Natural killer cell treated with Interleukin-12 subunit alpha and Interleukin-12 subunit beta and Interleukin-15 and Interleukin-18, amount 100 ng/mL, for 72 hours (primary cell): ENCODE results near the gene PFKM. TPM values are rescaled to one million over a fixed set of nuclear protein-coding genes. Genes with fewer than 3 reads are reported as not detected.

Source experiments
- ATAC-seq, 2 donors: fragments of 150-1000 bp; cut with Tn5 transposase in 1 of 2; sonication (Bioruptor Pico), chemical (Tn5 transposase) in 1 of 2; 2 replicates each; pipeline ENCODE4 v1.10.0; 2021
- DNase-seq: peaks from one replicate; pipeline ENCODE4 v3.0.0; 2022; ENCODE audit warnings: low spot score
- H3K27ac Mint-ChIP-seq, 2 donors: 1 replicate in 1 of 2; 2 replicates in 1 of 2; pipeline ENCODE4 v1.8.0; 2022; ENCODE audit warnings: mixed read lengths in 2 of 2, mild to moderate bottlenecking in 1 of 2, moderate library complexity in 1 of 2
- H3K27me3 Mint-ChIP-seq, 2 donors: 1 replicate in 1 of 2; 2 replicates in 1 of 2; pipeline ENCODE4 v1.8.0; 2022; ENCODE audit warnings: mixed read lengths in 2 of 2
- H3K36me3 Mint-ChIP-seq: one replicate; pipeline ENCODE4 v1.8.0; 2022; ENCODE audit warnings: mixed read lengths
- H3K4me1 Mint-ChIP-seq, 2 donors: 1 replicate in 1 of 2; 2 replicates in 1 of 2; pipeline ENCODE4 v1.8.0; 2022; ENCODE audit warnings: low read depth in 2 of 2, mixed read lengths in 2 of 2, mild to moderate bottlenecking in 1 of 2
- H3K4me3 Mint-ChIP-seq: one replicate; pipeline ENCODE4 v1.8.0; 2022; ENCODE audit warnings: mixed read lengths
- H3K9me3 Mint-ChIP-seq: 2 replicates; pipeline ENCODE4 v1.8.0; 2022; ENCODE audit warnings: mixed read lengths
- total RNA-seq, 2 donors: library from RNA; stranded (reverse); gene quantifications; one replicate each; pipeline ENCODE4 v1.2.3, GENCODE V29; 2022

The PFKM gene
- total RNA-seq, 2 donors from 2014 or later, result 29.8 to 49.5 TPM

- Mint-ChIP-seq H3K9me3 (no peaks in the 10 kb centered on the region), H3K27ac (no peak overlapping the region), H3K36me3 (no peaks in the 10 kb centered on the region), H3K27me3 (peaks cover 23 to 37% of the 10 kb centered on the region in 2 donors), H3K4me3 (no peak overlapping the region), H3K4me1 (no peaks in the 10 kb centered on the region)
- DNase-seq, result no peak
- no peak for ATAC-seq
These were observed 71.9 kb downstream of the PFKM start for GRCh38 chr12:48191096-48191495.

GRCh38 chr12:48192861-48193260 is 73.7 kb downstream of the PFKM start:
- Mint-ChIP-seq H3K4me3 (no peak overlapping the region), H3K27ac (no peak overlapping the region), H3K4me1 (peaks cover 4 to 8% of the 10 kb centered on the region in 2 donors), H3K9me3 (no peaks in the 10 kb centered on the region), H3K27me3 (peaks cover 20 to 32% of the 10 kb centered on the region in 2 donors), H3K36me3 (no peaks in the 10 kb centered on the region)
- DNase-seq (no peak), ATAC-seq (no peak)

- no peak overlapping the region for H3K27ac Mint-ChIP-seq
- DNase-seq, result no peak
- H3K4me3 Mint-ChIP-seq, result no peak overlapping the region
- no peak for ATAC-seq
- H3K9me3 Mint-ChIP-seq, result no peaks in the 10 kb centered on the region
- H3K27me3 Mint-ChIP-seq, result peaks cover 16 to 32% of the 10 kb centered on the region in 2 donors
- peaks cover 7 to 8% of the 10 kb centered on the region in 2 donors for H3K4me1 Mint-ChIP-seq
- no peaks in the 10 kb centered on the region for H3K36me3 Mint-ChIP-seq
These were observed 74.5 kb downstream of the PFKM start for GRCh38 chr12:48193623-48194022.

GRCh38 chr12:48194799-48195201 is 75.6 kb downstream of the PFKM start:
- ATAC-seq (no peak), DNase-seq (no peak)
- Mint-ChIP-seq H3K4me1 (peaks cover 15 to 16% of the 10 kb centered on the region in 2 donors), H3K4me3 (no peak overlapping the region), H3K27me3 (peaks cover 16 to 32% of the 10 kb centered on the region in 2 donors), H3K9me3 (no peaks in the 10 kb centered on the region), H3K36me3 (no peaks in the 10 kb centered on the region), H3K27ac (no peak overlapping the region)

Other genes with a start within 250 kb of the PFKM start
- gene VDR, start 214.4 kb upstream of the PFKM start, total RNA-seq, result 10 to 100 TPM; 12.0 to 23.0 TPM
- gene TMEM106C, start 155.8 kb upstream of the PFKM start, total RNA-seq, result 10 to 100 TPM; 75.6 to 84.2 TPM
- gene COL2A1, start 114.9 kb upstream of the PFKM start, total RNA-seq, result not detected
- 10 to 100 TPM; 36.6 to 59.7 TPM for gene SENP1, start 13.3 kb upstream of the PFKM start, total RNA-seq
- 10 to 100 TPM; 35.9 to 48.1 TPM for gene ASB8, start 38.2 kb downstream of the PFKM start, total RNA-seq
- gene CCDC184, start 64.3 kb downstream of the PFKM start, total RNA-seq, result under 1 TPM in 1 of 2 donors, not detected in 1; 0.86 TPM
- gene OR10AD1, start 83.9 kb downstream of the PFKM start, total RNA-seq, result not detected
- gene ZNF641, start 231.6 kb downstream of the PFKM start, total RNA-seq, result 10 to 100 TPM; 19.5 to 35.7 TPM